HG03378 (cell line): ENCODE measurements around the gene CLMN.
A peak's percentile ranks its signal among the peaks of the same experiment; 100 is the strongest.
"Not testable (repeated sequence)": the region's sequence is repeated elsewhere in the genome, so short reads cannot be mapped to it uniquely, and the experiment has no call there.

Experiments used
- ATAC-seq: cut with Tn5 transposase; IDR thresholded peaks from one replicate; pipeline ENCODE4 v1.9.1; 2021; ENCODE audit warnings: mild to moderate bottlenecking, moderate library complexity; ENCODE audit not compliant: unreplicated experiment

CLMN gene

GRCh38 chr14:95222870-95223398 lies 96.8 kb downstream of the CLMN start:
- ATAC-seq = no peak

- no peak for ATAC-seq
These were observed 97.5 kb downstream of the CLMN start for GRCh38 chr14:95222151-95222631.

- no peak for ATAC-seq
These were observed 98.2 kb downstream of the CLMN start for GRCh38 chr14:95221531-95221930.

- no peak for ATAC-seq
These were observed 99.0 kb downstream of the CLMN start for GRCh38 chr14:95220663-95221231.

- ATAC-seq = no peak
These were observed 101.1 kb downstream of the CLMN start for GRCh38 chr14:95218472-95219193.

DNA sequence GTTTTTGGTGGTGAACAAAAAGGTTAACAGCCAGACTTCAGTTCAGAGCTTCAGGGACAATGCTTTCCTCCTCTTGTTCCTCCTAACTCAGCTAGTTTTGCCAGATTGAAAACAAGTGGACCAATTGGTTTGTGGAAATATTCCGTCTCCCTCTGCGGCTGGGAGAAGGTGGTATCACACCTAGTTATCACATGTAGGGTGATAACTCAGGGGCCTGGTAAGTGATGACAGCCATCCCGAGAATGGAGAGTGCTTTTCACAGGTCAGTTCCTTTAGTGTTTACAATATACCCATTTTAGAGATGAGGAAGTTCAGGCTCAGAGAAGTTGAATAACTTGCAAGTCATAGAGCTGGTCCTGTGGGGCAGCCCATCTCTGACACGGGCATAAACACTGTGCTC lies 101.7 kb downstream of the CLMN start:
- ATAC-seq = no peak

DNA sequence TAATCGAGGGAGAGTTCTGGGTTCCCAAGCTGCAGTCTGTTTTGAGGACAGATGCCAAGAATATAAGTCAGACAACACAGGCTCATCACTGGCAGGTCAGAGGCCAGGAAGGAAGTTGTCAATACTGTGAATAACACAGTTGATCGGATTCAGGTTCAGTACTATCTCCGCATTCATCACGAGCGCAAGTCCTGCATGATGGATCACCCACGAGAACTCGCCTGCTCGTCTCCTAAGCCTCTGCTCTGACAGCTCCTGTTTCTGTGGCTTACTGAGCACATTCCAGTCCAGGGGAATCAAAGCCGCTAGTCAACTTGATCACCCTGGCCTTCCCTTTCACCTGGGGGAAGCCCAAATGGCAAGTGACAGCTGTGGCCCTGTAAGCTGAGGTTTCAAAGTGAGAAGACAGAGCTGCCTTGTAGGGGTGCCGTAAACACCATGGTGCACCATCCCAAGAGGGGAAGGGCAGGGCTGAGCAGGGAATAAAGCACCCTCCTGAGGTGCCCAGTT lies 102.3 kb downstream of the CLMN start:
- ATAC-seq = no peak

- ATAC-seq = no peak
These were observed 103.7 kb downstream of the CLMN start for GRCh38 chr14:95216008-95216407.

GRCh38 chr14:95215094-95215725 lies 104.5 kb downstream of the CLMN start:
- no peak for ATAC-seq

DNA sequence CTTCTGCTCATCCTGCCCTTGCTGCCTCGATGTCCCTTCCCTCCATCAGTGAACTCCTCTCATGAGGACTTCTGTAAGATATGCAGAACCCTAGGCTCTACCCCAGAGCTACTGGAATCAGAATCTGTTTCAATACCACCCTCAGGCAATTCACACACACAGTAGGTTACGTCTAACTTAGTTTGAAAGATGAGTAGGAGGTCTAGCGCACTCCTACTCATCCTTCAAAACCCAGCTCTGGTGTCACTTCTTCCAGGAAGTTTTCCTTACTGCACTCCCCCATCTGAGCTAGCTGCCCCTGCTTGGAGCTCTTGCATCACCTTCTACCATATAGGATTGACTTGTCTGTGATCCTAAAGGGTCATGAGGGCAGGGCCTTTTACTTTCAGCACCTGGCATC lies 105.9 kb downstream of the CLMN start:
- no peak for ATAC-seq

GRCh38 chr14:95211721-95212504 lies 107.8 kb downstream of the CLMN start:
- ATAC-seq = peak; percentile 45

- no peak for ATAC-seq
These were observed 109.0 kb downstream of the CLMN start for GRCh38 chr14:95210699-95211098.

DNA sequence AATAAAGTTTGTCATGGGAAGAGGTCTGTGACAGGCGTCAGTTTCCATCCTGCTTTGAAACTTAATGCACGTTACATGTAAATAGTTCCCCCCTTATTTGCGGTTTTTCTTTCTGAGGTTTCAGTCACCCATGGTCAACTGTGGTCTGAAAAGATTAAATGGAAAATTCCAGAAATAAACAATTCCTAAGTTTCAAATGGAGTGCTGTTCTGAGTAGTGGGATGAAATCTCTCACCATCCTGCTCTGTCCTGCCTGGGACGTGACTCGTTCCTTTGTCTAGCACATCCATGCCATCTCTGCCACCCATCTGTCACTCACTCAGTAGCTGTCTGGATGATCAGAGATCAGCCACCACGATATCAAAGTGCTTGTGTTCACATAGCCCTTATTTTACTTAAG lies 111.1 kb downstream of the CLMN start:
- no peak for ATAC-seq

DNA sequence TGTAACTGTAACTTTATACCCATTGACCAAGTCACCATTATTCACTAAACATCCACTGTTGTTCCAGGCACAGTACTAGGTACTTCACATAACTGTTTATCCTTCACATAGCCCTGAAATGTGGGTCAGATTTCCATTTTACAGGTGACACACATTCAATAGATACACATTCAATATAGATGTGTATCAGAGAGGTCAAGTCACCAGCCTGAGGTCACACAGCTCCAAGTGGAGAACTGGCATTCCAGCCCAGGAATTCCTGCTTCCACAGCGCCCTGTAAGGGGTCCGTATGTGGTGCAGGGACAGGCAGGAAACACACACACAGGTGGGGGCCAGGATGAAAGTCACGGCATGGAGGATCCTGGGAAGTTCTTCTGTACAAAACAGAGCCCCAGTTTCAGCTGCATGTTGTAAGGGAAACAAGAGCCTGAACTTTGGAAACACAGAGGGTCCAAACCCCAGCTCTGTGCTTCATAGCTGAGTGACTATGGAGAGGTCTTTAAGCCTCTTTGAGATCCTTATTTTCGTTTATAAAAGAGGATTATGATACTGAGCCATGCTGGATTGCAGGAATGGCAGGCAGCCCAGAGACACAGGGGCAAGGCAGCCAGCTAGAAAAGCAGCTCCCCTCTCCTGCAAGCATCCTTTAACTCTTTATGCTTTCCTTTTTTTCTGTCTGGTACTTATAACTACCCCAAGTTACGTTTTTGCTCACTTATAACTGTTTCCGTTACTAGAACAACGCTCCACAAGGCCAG lies 112.1 kb downstream of the CLMN start:
- ATAC-seq = no peak

DNA sequence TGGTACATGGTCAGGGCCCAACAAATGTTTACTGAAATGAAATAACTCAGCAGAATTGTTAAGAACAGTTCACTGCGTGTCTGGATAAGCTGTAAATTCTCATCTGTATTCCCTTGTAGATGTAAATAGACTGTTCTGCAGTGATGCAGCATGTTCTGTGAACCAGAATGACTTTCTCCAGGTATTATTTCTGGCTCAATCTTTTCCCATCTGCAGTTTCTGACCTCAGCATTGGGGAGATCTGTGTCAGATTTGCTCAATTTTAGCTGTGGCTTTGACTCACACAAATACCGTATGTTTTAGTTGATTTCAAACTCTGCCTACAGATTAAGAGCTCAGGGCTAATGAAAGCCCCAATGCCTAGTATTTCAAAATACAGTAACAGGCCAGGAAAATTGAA lies 113.2 kb downstream of the CLMN start:
- no peak for ATAC-seq

GRCh38 chr14:95204705-95205104 lies 115.0 kb downstream of the CLMN start:
- ATAC-seq = no peak

GRCh38 chr14:95201745-95202144 lies 118.0 kb downstream of the CLMN start:
- not testable (repeated sequence) for ATAC-seq

- ATAC-seq = no peak
These were observed 119.3 kb downstream of the CLMN start for GRCh38 chr14:95200404-95200803.

GRCh38 chr14:95199298-95199983 lies 120.3 kb downstream of the CLMN start:
- ATAC-seq = no peak

GRCh38 chr14:95198320-95198719 lies 121.4 kb downstream of the CLMN start:
- ATAC-seq = no peak
